HG03558 (cell line): Measurements from ENCODE around the gene CDK5RAP2.

Experiments used
- ATAC-seq: cut with Tn5 transposase; IDR thresholded peaks from one replicate; pipeline ENCODE4 v1.9.1; 2021; ENCODE audit warnings: moderate number of reproducible peaks; ENCODE audit not compliant: unreplicated experiment; ENCODE audit errors: extremely low read depth

The CDK5RAP2 gene

GRCh38 chr9:120593250-120593954 is 13.4 kb upstream of the CDK5RAP2 start:
- no peak for ATAC-seq

GRCh38 chr9:120592210-120592609 is 12.2 kb upstream of the CDK5RAP2 start:
- ATAC-seq, result no peak

- ATAC-seq, result no peak
Observed at GRCh38 chr9:120587328-120587727, 7.4 kb upstream of the CDK5RAP2 start.

- peak; percentile 34 for ATAC-seq
Observed at GRCh38 chr9:120583958-120584369, 4.0 kb upstream of the CDK5RAP2 start.

GRCh38 chr9:120579139-120580050 is 572 bp downstream of the CDK5RAP2 start:
- peak; percentile 14 for ATAC-seq

GRCh38 chr9:120574473-120574872 is 5.5 kb downstream of the CDK5RAP2 start:
- no peak for ATAC-seq

- ATAC-seq, result no peak
Observed at GRCh38 chr9:120572472-120572871, 7.5 kb downstream of the CDK5RAP2 start.

- ATAC-seq, result no peak
Observed at GRCh38 chr9:120571443-120572257, 8.3 kb downstream of the CDK5RAP2 start.

GRCh38 chr9:120570296-120570695 is 9.7 kb downstream of the CDK5RAP2 start:
- no peak for ATAC-seq

GRCh38 chr9:120569556-120569955 is 10.4 kb downstream of the CDK5RAP2 start:
- ATAC-seq, result no peak

- ATAC-seq, result no peak
Observed at GRCh38 chr9:120568816-120569215, 11.2 kb downstream of the CDK5RAP2 start.

GRCh38 chr9:120567874-120568273 is 12.1 kb downstream of the CDK5RAP2 start:
- ATAC-seq, result no peak

GRCh38 chr9:120567081-120567480 is 12.9 kb downstream of the CDK5RAP2 start:
- no peak for ATAC-seq

GRCh38 chr9:120564589-120564988 is 15.4 kb downstream of the CDK5RAP2 start:
- no peak for ATAC-seq

- no peak for ATAC-seq
Observed at GRCh38 chr9:120562861-120563443, 17.0 kb downstream of the CDK5RAP2 start.

GRCh38 chr9:120561709-120562108 is 18.3 kb downstream of the CDK5RAP2 start:
- ATAC-seq, result no peak

- ATAC-seq, result no peak
Observed at GRCh38 chr9:120559546-120559945, 20.4 kb downstream of the CDK5RAP2 start.

GRCh38 chr9:120558454-120558853 is 21.5 kb downstream of the CDK5RAP2 start:
- ATAC-seq, result no peak

- no peak for ATAC-seq
Observed at GRCh38 chr9:120557205-120557604, 22.8 kb downstream of the CDK5RAP2 start.

GRCh38 chr9:120556775-120557174 is 23.2 kb downstream of the CDK5RAP2 start:
- ATAC-seq, result no peak
